Measurements from ENCODE around the gene USP53. TPM values are rescaled to one million over a fixed set of nuclear protein-coding genes. Genes with fewer than 3 reads are reported as not detected.

USP53 gene
- polyA plus RNA-seq, 3 donors: 9.7 to 28.2 (median 15.6) TPM

Other genes starting within 250 kb of the USP53 start
- under 1 TPM; 0.10 to 0.67 (median 0.13) TPM for gene MYOZ2, start 76.9 kb upstream of the USP53 start, polyA plus RNA-seq
- gene FABP2, start 109.4 kb downstream of the USP53 start, polyA plus RNA-seq: under 1 TPM; 0.03 to 0.22 (median 0.09) TPM